HuH-7 (cell line): ENCODE data around the gene PTGS2.
"Not testable (repeated sequence)": the region's sequence is repeated elsewhere in the genome, so short reads cannot be mapped to it uniquely, and the experiment has no call there.

Source experiments
- DNase-seq: peaks from one replicate; pipeline ENCODE4 v3.0.0; 2011; ENCODE audit warnings: low spot score

Gene PTGS2

GRCh38 chr1:186670297-186671135 lies 9.7 kb downstream of the PTGS2 start:
- no peak for DNase-seq

- not testable (repeated sequence) for DNase-seq
Observed at GRCh38 chr1:186669784-186670183, 10.4 kb downstream of the PTGS2 start.

GRCh38 chr1:186664217-186664616 lies 16.0 kb downstream of the PTGS2 start:
- DNase-seq, result not testable (repeated sequence)

GRCh38 chr1:186662752-186663151 lies 17.5 kb downstream of the PTGS2 start:
- no peak for DNase-seq

DNA sequence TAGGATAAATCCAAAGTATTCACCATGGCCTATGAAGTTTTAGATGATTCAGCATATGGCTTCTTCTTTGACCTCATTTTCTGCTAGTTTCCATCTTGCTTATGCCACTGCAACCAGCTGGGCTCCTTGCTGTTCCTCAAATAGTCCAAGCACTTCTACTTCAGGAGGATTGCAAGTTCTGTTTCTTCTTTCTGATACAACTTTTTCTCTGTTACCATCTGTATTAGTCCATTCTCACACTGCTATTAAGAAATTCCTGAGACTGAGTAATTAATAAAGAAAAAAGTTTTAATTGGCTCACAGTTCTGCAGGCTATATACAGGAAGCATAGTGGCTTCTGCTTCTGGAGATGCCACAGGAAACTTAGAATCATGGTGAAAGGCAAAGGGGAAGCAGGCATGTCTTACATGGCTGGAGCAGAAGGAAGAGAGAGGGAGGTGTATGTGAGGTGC lies 20.3 kb downstream of the PTGS2 start:
- DNase-seq, result no peak

GRCh38 chr1:186658999-186659398 lies 21.2 kb downstream of the PTGS2 start:
- DNase-seq, result no peak

DNA sequence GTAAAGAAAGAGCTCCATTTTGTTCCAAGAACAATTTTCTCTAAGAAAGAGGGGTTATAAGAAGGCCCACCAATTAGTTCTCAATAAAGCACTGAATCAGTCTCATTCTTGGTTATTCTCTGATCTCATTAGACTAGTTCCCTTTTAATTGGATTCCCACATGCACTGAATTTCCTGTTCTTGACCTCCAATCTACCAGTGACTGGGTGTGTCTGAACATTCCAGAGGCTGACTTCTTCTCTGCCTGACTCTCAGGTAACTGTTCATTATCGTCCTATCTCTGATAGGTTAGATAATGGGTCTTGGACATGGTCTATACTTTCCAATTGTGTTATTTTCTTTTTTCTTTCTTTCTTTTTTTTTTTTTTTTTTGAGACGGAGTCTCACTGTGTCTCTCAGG lies 22.7 kb downstream of the PTGS2 start:
- no peak for DNase-seq

GRCh38 chr1:186655876-186656275 lies 24.3 kb downstream of the PTGS2 start:
- DNase-seq, result no peak

- DNase-seq, result no peak
Observed at GRCh38 chr1:186654741-186655140, 25.5 kb downstream of the PTGS2 start.

DNA sequence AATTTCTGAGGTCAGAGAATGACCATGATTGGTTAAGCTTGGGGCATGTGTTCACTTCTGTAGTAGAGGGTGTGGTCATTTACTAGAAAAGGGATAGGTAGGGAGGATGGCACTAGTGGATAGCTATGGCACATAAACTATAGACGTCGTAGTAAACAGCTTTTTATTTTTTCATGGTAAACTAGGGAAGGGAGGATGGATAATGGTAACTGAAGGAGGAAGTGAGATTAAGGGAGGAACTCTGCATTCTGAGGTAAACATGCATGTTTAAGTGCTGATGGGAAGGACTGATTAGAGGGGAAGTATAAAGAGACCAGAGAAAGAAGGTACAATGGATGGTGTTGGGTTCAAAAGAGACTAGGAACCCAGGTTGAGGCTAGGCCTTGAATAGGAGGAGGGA lies 26.9 kb downstream of the PTGS2 start:
- DNase-seq, result no peak

GRCh38 chr1:186648613-186649012 lies 31.6 kb downstream of the PTGS2 start:
- DNase-seq, result no peak

GRCh38 chr1:186647985-186648384 lies 32.2 kb downstream of the PTGS2 start:
- DNase-seq, result not testable (repeated sequence)

GRCh38 chr1:186643614-186644013 lies 36.6 kb downstream of the PTGS2 start:
- no peak for DNase-seq

DNA sequence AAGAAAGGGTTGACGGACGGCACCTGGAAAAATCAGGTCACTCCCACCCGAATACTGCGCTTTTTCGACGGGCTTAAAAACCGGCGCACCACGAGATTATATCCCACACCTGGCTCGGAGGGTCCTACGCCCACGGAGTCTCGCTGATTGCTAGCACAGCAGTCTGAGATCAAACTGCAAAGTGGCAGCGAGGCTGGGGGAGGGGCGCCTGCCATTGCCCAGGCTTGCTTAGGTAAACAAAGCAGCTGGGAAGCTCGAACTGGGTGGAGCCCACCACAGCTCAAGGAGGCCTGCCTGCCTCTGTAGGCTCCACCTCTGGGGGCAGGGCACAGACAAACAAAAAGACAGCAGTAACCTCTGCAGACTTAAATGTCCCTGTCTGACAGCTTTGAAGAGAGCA lies 42.7 kb downstream of the PTGS2 start:
- not testable (repeated sequence) for DNase-seq

GRCh38 chr1:186636786-186637185 lies 43.4 kb downstream of the PTGS2 start:
- no peak for DNase-seq

- no peak for DNase-seq
Observed at GRCh38 chr1:186634511-186634910, 45.7 kb downstream of the PTGS2 start.

DNA sequence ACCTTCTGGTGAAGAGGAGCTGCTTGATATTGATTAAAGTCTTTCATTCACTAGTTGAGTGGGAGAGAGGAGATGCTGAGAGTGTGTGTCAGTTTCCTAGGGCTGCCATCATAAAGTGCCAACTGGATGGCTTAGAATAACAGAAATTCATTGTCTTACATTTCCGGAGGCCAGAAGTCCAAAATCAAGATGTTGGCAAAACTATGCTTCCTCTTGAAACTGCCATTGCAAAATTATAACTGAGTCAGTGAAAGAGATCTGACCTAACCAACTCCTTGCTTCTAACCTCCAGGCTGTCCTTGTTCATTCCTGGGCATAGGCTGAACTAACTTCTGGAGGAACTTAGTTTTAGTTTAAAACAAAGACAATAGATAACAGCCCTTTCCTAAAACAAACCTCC lies 47.1 kb downstream of the PTGS2 start:
- DNase-seq, result no peak

- DNase-seq, result no peak
Observed at GRCh38 chr1:186629341-186629740, 50.9 kb downstream of the PTGS2 start.

DNA sequence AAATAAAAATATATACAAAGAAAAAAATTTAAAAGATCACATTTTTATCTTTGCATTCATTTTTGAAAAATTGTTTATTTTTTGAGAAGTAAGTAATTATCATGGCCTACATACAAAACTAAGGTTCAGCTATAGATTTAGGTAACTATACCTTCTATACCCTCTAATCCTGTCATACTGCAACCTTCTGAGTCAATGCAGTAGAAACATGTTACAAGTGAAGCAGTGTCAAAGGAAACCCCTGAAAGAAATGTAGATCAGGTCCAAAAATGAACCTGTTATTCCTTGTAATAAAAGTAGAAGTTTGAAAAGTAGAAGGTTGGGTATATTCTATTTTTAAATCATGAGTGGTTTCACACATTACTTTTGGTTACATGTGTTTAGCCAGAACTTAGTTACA lies 51.3 kb downstream of the PTGS2 start:
- no peak for DNase-seq

- DNase-seq, result no peak
Observed at GRCh38 chr1:186627019-186627418, 53.2 kb downstream of the PTGS2 start.

DNA sequence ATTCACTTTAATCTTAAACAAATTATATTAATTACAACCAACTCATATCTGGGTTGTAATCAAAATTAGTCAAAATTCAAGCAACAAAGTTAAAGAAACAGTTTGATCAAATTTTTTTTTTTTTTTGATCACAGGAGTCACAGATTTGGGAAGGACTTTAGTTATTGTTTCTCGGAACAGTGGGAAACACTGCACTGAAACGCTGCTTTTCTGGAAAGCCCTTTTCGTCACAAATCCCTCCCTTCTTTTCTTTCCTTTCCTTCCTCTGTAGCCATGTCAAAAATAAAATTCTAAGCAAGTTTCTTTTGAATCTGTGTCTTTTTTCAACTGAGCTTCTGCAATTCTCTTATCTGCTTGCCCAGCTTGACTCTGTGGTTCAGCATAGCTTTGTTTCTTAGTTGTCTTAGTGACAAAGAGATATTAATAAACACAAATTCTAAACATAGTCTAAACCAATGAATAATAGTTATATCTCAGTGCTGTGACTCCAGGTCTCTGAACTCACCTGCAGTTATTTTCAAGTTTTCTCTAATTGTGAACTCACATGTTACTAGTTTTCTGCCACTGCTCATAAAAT lies 53.8 kb downstream of the PTGS2 start:
- DNase-seq, result no peak

DNA sequence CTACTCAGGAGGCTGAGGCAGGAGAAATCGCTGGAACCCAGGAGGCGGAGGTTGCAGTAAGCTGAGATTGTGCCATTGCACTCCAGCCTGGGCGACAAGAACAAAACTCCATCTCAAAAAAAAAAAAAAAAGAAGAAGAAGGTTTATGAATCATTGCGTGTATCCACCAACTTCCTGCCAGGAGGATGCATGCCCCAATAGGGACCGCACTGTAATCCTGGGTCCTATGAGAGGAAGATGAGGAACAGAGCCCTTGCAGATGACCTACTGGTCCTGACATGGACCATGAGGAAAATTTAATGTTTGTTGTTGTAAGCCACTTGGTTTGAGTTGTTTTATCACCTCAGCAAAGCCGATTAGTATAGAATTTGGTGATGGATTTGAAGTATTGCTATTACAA lies 56.7 kb downstream of the PTGS2 start:
- DNase-seq, result no peak
